ENCODE data around the gene FAF2.

DNA sequence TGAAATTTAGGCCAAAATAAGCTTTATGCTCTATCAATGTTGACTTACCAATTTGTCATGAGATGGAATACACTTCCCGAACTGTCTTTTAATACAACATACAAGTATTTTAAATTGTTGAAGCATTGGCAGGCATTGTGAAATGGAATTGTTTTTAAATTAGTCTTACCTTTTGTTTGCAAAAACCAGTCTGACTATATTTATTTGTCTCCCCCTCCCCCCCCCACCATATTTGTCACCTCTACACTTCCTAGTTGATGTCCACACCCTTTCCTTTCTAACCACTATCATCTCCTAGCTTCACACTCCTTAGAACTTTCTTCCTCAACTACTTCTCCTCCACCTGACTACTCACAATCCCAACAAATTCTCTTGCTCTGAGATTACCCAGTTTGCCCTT, 40.9 kb downstream of the FAF2 start:
- TF ChIP-seq, protein P1, sequence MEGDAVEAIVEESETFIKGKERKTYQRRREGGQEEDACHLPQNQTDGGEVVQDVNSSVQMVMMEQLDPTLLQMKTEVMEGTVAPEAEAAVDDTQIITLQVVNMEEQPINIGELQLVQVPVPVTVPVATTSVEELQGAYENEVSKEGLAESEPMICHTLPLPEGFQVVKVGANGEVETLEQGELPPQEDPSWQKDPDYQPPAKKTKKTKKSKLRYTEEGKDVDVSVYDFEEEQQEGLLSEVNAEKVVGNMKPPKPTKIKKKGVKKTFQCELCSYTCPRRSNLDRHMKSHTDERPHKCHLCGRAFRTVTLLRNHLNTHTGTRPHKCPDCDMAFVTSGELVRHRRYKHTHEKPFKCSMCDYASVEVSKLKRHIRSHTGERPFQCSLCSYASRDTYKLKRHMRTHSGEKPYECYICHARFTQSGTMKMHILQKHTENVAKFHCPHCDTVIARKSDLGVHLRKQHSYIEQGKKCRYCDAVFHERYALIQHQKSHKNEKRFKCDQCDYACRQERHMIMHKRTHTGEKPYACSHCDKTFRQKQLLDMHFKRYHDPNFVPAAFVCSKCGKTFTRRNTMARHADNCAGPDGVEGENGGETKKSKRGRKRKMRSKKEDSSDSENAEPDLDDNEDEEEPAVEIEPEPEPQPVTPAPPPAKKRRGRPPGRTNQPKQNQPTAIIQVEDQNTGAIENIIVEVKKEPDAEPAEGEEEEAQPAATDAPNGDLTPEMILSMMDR (IDR thresholded peaks at IDR 0.05; ENCODE audit: extremely low read depth in 1 of 2, insufficient read depth in 1 of 2, low read depth in 1 of 2, low read length in 2 of 2): no peak
- no peak for TF ChIP-seq MYC (IDR thresholded peaks at IDR 0.05; ENCODE audit: low read depth, low read length)
- no peak for TF ChIP-seq POLR2A (IDR thresholded peaks at IDR 0.05; ENCODE audit: low read depth, low read length)

Measured in endothelial cell of umbilical vein (primary cell).